GM21576 (cell line): Measurements from ENCODE around the gene FXYD4.

Source experiments
- ATAC-seq: cut with Tn5 transposase; IDR thresholded peaks from one replicate; pipeline ENCODE4 v1.9.1; 2021; ENCODE audit warnings: mild to moderate bottlenecking, moderate library complexity; ENCODE audit not compliant: unreplicated experiment

FXYD4 gene

GRCh38 chr10:43343126-43343525 lies 28.3 kb upstream of the FXYD4 start:
- ATAC-seq: no peak

GRCh38 chr10:43344051-43344450 lies 27.4 kb upstream of the FXYD4 start:
- no peak for ATAC-seq

- ATAC-seq: no peak
Observed at GRCh38 chr10:43347997-43348396, 23.4 kb upstream of the FXYD4 start.

GRCh38 chr10:43348511-43349312 lies 22.7 kb upstream of the FXYD4 start:
- peak; percentile 99 for ATAC-seq

GRCh38 chr10:43350156-43350555 lies 21.3 kb upstream of the FXYD4 start:
- ATAC-seq: no peak

- no peak for ATAC-seq
Observed at GRCh38 chr10:43350686-43351085, 20.8 kb upstream of the FXYD4 start.

GRCh38 chr10:43351301-43351700 lies 20.1 kb upstream of the FXYD4 start:
- no peak for ATAC-seq

- no peak for ATAC-seq
Observed at GRCh38 chr10:43352951-43353350, 18.5 kb upstream of the FXYD4 start.

GRCh38 chr10:43353495-43354329 lies 17.7 kb upstream of the FXYD4 start:
- no peak for ATAC-seq

GRCh38 chr10:43354330-43354635 lies 17.2 kb upstream of the FXYD4 start:
- ATAC-seq: no peak

- ATAC-seq: no peak
Observed at GRCh38 chr10:43354879-43355380, 16.5 kb upstream of the FXYD4 start.

GRCh38 chr10:43355749-43356371 lies 15.6 kb upstream of the FXYD4 start:
- ATAC-seq: no peak

- ATAC-seq: no peak
Observed at GRCh38 chr10:43360086-43360485, 11.3 kb upstream of the FXYD4 start.

GRCh38 chr10:43361547-43362190 lies 9.8 kb upstream of the FXYD4 start:
- ATAC-seq: no peak

- ATAC-seq: peak; percentile 96
Observed at GRCh38 chr10:43362191-43362839, 9.1 kb upstream of the FXYD4 start.

- ATAC-seq: no peak
Observed at GRCh38 chr10:43365001-43365400, 6.4 kb upstream of the FXYD4 start.

GRCh38 chr10:43369921-43370320 lies 1.5 kb upstream of the FXYD4 start:
- no peak for ATAC-seq

- ATAC-seq: no peak
Observed at GRCh38 chr10:43370671-43371215, 693 bp upstream of the FXYD4 start.

GRCh38 chr10:43372765-43373361 lies 1.4 kb downstream of the FXYD4 start:
- no peak for ATAC-seq

GRCh38 chr10:43373461-43373860 lies 2.0 kb downstream of the FXYD4 start:
- no peak for ATAC-seq
